Adipose tissue (tissue), 3 donors: ENCODE results near the gene MAGEF1. TPM values are rescaled to one million over a fixed set of nuclear protein-coding genes. Genes with fewer than 3 reads are reported as not detected.

Experiments used
- H3K27ac ChIP-seq: one replicate; pipeline ENCODE4 v1.5.1; 2013; ENCODE audit warnings: low read depth, low read length
- WGBS, 3 donors: extraction: QIAGEN DNeasy Blood & Tissue Kit; methylation state at CpG; one replicate each; pipeline ENCODE4 v1.1.7; 2013; 5-methylcytosine and 5-hydroxymethylcytosine counted together
- polyA plus RNA-seq, 3 donors: library from polyadenylated mRNA; stranded (reverse); fragments of 200-250 nt; gene quantifications; one replicate each; pipeline ENCODE4 v1.2.3, GENCODE V29; 2013
- donor health status: healthy with polysubstance abuse.
- donor health status: Bipolar disorder and iron deficiency.
- donor health status: healthy.

The MAGEF1 gene
- polyA plus RNA-seq, 3 donors, result 17.3 to 18.9 (median 18.1) TPM

- 69 to 88% (median 87%) methylated on average over 10 of the region's 10 CpGs for WGBS, 3 donors
- no peak overlapping the region for H3K27ac ChIP-seq
Measured at GRCh38 chr3:184680385-184681345, 31.2 kb downstream of the MAGEF1 start.

DNA sequence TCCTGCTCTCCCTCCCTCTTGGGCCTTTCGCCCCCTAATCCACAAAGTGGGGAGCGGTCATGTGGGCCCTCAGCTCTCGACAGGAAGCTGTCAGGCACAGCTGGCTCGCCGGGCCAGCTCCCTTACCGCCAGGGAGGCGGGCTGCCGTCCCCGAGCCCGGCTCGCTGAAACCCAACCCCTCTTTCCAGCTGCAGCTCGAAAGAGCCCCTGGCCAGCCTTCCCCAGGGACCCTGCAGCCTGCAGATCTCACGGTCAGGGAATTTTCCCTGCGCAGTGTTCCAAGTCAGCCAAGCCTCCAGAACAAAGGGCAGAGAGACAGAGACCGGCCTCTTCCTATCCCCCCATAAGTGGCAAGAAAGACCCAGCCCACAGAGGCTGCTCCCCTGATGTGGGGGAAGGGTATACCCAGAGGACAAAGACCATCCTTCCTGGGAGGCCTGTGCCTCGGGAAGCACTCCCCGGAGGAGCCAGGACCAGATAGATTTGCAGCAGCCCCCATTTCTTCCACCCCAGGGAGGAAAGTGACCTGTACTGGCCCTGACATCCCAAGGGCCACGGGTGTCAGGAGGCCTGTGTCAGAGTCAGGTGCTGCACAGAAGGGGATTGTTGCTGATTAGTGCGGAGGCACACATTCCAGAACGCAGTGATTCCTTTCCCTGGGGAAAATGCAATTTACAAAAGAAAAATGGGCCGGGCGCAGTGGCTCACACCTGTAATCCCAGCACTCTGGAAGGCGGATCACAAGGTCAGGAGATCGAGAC, 32.6 kb downstream of the MAGEF1 start:
- 38 to 70% (median 47%) methylated on average over 24 of the region's 24 CpGs for WGBS, 3 donors
- no peak overlapping the region for H3K27ac ChIP-seq

- 72 to 89% (median 83%) methylated on average over 16 of the region's 16 CpGs for WGBS, 3 donors
Measured at GRCh38 chr3:184678317-184679055, 33.4 kb downstream of the MAGEF1 start.

DNA sequence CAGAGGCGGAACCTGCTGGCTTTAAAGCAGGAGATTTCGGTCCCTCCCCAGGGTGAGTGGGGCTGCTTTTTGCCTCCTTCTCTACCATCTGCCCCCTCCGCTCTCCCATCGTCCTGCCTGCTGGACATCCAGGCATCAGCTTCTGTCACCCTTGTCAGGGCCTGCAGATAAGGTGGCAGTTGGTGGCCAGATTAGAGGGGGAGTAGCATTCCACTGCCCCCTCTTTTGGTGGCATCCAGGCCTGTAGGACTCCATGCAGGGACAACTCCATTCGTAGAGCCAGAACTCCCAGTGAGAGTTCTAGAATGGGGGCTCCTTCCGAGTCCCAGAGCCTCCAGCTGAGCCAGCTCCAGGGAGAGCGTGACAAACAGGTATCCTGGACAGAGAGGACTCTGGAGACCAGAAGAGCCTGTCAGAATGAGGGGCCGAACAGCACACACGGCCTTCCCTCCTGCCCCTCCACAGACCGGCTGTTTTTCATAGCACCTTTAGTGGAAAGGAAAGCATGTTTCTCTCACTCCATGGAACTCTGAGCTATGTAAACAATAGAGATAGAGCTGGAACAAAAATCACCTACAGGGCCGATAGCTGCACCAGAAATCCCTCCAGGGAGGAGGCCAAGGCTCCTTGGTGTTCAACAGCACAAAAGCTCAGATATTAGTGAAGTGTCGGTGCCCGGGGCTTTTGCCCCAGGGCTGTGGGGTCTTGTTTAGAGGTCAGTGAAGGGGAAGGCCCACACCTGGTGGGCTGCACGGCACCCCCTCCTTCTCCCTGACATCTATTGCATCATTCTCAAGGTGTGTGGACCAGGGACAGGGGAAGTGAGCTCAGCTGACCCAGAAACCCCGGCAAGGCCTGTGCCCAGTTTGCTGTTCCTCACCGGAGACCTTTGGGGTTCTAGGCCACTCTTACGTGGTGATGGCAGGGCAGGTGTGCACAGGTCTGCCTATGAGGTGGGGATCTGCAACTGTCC, 34.2 kb downstream of the MAGEF1 start:
- WGBS, 3 donors, result 67 to 89% (median 83%) methylated on average over 17 of the region's 17 CpGs
- H3K27ac ChIP-seq, result no peak overlapping the region

More at GRCh38 chr3:184678317-184679055, 33.4 kb downstream of the MAGEF1 start:
- no peak overlapping the region for H3K27ac ChIP-seq

- WGBS, 3 donors, result 35 to 86% (median 49%) methylated on average over 8 of the region's 8 CpGs
- no peak overlapping the region for H3K27ac ChIP-seq
Measured at GRCh38 chr3:184676927-184677326, 34.9 kb downstream of the MAGEF1 start.

DNA sequence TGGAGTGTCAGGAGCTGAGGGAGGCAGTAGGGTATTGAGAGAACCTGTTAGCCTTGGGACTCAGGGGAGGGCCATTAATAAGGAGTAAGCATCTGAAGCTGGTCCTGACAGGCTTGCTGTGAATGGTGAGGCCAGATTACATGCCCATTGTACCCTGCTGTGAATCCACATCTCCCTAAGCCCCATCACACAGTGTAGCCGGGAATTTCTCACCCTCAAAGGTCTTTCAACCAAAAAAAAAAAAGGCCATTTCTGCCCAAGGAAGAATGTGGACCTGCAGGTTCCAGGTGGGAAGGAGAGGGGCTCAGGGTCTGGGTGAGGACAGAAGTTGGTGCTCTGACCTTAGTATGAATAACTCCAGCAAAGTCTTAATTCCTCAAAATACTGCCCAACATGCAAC, 37.2 kb downstream of the MAGEF1 start:
- H3K27ac ChIP-seq, result no peak overlapping the region
- WGBS, 3 donors, result 85 to 90% (median 90%) methylated on average over 1 of the region's 1 CpG

DNA sequence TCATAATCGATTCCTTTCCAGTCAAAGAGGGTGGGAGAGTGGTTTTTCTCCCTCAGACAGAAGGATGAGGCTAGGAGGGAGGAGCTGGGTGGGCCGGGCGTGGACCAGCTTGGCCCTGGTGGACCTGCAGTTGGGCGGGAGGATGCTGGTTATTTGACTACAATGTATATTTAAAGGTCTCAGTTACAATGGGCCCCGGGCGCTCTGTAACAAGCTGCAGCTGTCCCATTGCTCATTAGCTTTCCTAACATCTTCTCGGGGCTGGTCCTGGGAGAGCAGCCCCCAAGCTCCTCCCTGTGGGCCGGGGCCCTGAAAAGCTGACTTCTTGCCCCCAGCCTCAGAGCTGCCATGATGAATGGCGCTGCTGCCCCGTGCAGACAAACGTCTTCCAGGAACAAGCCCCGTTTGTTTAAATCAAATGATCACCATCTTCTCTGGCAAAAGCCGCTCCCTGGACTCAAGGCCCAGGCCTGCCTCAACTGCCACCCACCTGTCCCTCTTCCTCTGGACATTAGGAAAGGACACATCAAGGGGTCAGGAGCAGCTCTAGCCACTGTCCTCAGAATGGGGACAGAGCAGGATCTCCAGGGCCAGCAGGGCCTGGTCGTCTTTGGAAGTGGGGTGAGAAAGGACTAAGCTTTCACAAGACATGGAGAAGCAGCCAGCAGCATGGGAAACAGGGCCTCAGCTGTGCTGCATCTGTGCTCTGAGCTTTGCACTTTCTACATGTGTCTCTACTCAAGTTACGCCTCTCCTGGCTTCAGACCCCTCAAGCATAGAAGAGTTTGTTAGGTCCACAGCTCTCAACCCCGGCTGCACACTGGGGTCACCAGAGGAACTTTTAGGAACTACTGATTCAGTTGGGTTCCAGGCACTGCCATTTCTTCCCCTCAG, 38.6 kb downstream of the MAGEF1 start:
- 81 to 88% (median 82%) methylated on average over 16 of the region's 16 CpGs for WGBS, 3 donors
- no peak overlapping the region for H3K27ac ChIP-seq

DNA sequence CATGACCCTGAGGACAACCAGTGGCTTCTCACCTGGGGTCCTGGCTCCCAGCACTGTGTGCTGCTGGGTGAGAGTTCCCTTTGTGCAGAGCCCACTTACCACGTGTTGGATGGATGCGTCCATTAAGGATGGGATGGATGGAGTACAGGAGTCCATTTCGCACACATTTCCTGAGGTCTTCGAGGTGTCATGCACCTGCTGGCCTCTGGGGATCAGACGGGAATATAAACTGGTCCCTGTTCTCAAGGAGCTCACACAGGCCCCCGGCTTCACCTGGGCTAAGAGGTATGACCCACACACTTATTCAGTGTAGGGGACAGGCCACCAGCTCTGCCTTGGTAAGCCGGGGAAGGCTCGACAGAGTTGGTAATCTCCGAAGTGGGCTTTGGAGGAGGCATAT, 39.5 kb downstream of the MAGEF1 start:
- H3K27ac ChIP-seq, result no peak overlapping the region
- 88 to 93% (median 92%) methylated on average over 9 of the region's 9 CpGs for WGBS, 3 donors

DNA sequence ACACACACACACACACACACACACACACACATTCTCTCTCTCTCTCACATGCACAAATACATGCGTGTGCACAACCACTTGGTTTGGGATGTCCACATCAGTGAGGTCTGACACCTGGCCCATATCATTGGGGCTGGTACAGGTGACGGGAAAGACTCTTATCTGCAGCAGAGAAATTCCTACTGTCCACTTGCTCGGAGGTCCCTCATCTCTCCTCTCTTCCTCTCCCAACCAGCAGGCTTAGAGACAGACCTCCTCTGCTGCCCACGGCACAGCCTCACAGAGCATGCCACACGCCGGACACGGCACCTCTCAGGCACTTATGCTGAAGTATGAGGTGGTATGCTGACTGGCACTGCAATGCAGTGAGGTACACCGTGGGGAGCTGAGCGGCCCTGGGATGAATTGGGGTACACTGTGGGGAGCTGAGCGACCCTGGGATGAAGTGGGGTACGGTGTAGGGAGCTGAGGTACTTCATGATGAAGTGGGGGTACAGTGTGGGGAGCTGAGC, 41.7 kb downstream of the MAGEF1 start:
- H3K27ac ChIP-seq, result no peak overlapping the region
- 82 to 91% (median 83%) methylated on average over 11 of the region's 11 CpGs for WGBS, 3 donors

GRCh38 chr3:184669578-184669977, 42.3 kb downstream of the MAGEF1 start:
- 73 to 88% (median 78%) methylated on average over 7 of the region's 7 CpGs for WGBS, 3 donors

DNA sequence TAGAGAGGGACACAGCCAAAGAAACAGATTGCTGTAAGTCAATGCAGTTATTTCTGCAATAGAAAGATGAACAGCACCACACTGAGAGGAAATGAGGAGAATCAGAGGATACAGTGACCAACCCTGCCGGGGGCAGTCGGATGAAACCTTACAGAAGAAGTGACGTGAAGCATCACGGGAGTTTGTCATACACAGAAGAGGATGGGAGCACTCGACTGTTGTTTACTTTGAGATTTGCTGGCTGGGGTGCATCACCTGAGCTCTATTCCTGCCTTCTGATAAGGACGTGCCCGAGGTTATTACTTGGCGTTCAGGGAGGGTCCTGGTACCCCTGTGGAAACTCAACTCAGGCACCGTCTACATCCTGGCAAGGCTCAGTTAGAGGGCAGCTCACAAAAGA, 45.4 kb downstream of the MAGEF1 start:
- WGBS, 3 donors, result 60 to 79% (median 75%) methylated on average over 9 of the region's 9 CpGs
- H3K27ac ChIP-seq, result no peak overlapping the region

More at GRCh38 chr3:184669578-184669977, 42.3 kb downstream of the MAGEF1 start:
- no peak overlapping the region for H3K27ac ChIP-seq

- H3K27ac ChIP-seq, result no peak overlapping the region
- 82 to 86% (median 84%) methylated on average over 10 of the region's 10 CpGs for WGBS, 3 donors
Measured at GRCh38 chr3:184665101-184665500, 46.8 kb downstream of the MAGEF1 start.

- H3K27ac ChIP-seq, result no peak overlapping the region
- 79 to 87% (median 80%) methylated on average over 12 of the region's 12 CpGs for WGBS, 3 donors
Measured at GRCh38 chr3:184663756-184664155, 48.1 kb downstream of the MAGEF1 start.

DNA sequence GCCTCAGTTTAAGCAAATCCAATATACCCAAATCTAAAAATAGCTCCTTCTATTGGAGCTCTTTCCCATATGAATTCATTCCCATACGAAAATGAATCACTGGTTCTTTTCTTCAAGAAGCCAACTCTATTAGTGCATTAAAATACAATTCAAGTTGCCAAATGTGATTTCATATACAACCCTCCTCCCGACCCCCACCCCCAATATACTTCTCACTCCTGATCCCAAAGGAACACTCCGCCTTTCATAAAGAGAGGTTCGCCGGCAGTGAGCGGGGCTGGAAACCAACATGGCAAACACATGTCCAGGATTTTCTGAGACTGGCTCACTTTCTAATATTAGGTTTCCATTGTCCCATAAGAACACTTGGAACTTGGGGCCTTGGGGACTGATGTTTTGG, 48.5 kb downstream of the MAGEF1 start:
- WGBS, 3 donors, result 80 to 88% (median 83%) methylated on average over 6 of the region's 6 CpGs
- no peak overlapping the region for H3K27ac ChIP-seq

- WGBS, 3 donors, result 65 to 79% (median 77%) methylated on average over 5 of the region's 5 CpGs
- no peak overlapping the region for H3K27ac ChIP-seq
Measured at GRCh38 chr3:184662187-184662586, 49.7 kb downstream of the MAGEF1 start.

DNA sequence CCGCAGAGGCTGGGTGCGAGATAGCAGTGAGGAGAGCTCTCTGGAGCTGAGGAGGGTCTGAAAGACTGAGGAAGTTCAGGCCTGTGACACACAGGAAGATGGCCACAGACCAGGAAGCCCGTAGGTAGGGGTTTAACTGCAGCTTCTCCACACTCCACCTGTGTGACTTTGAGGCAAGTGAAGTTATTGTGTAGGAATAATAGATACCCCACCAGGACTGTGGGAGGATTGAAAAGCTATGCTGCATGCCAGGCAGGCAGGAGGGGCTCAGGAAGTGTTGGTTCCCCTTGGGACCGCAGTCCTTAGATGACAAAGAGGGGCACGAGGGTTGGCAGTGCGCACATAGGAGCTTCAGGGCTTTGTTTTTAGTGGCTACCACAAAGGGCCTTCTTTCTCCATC, 50.9 kb downstream of the MAGEF1 start:
- 58 to 84% (median 64%) methylated on average over 6 of the region's 6 CpGs for WGBS, 3 donors
- no peak overlapping the region for H3K27ac ChIP-seq
